ENCODE results near the gene DCTN5.

DCTN5 gene

GRCh38 chr16:23642246-23642774 is 1.0 kb downstream of the DCTN5 start:
- Histone ChIP-seq H3K36me3 (ENCODE audit: insufficient read depth, low read length) (peaks cover 52% of the 10 kb centered on the region), H3K9me3 (ENCODE audit: low read depth, low read length) (peaks cover 8% of the 10 kb centered on the region; the same call in 1 of the 2 replicates), H3K4me3 (peak overlapping the region; percentile 100), H3K9ac (ENCODE audit: insufficient read length) (peak overlapping the region; percentile 99), H3K27ac (no peak overlapping the region)
- no peak for DNase-seq (ENCODE audit: low read depth, low spot score)
- TF ChIP-seq POLR2AphosphoS5 (IDR thresholded peaks at IDR 0.05; ENCODE audit: borderline replicate concordance, low read depth, low read length) = no peak
- no peak for TF ChIP-seq FOXP2 (optimal IDR thresholded peaks at IDR 0.05; ENCODE audit: control extremely low read depth, extremely low read length, insufficient read depth)
- no peak for TF ChIP-seq EZH2 (IDR thresholded peaks at IDR 0.05)

GRCh38 chr16:23650674-23651416 is 9.6 kb downstream of the DCTN5 start:
- Histone ChIP-seq H3K4me3 (no peak overlapping the region), H3K9me3 (ENCODE audit: low read depth, low read length) (peaks cover 5% of the 10 kb centered on the region; the same call in 1 of the 2 replicates), H3K36me3 (ENCODE audit: insufficient read depth, low read length) (peaks cover 84% of the 10 kb centered on the region), H3K9ac (ENCODE audit: insufficient read length) (no peak overlapping the region), H3K27ac (no peak overlapping the region)
- no peak for TF ChIP-seq EZH2 (IDR thresholded peaks at IDR 0.05)
- TF ChIP-seq FOXP2 (optimal IDR thresholded peaks at IDR 0.05; ENCODE audit: control extremely low read depth, extremely low read length, insufficient read depth) = no peak
- no peak for TF ChIP-seq POLR2AphosphoS5 (IDR thresholded peaks at IDR 0.05; ENCODE audit: borderline replicate concordance, low read depth, low read length)
- DNase-seq (ENCODE audit: low read depth, low spot score) = no peak

- H3K27ac ChIP-seq = no peak overlapping the region
- no peak for DNase-seq (ENCODE audit: low read depth, low spot score)
- H3K9ac ChIP-seq (ENCODE audit: insufficient read length) = no peak overlapping the region
- no peaks in the 10 kb centered on the region for H3K9me3 ChIP-seq (ENCODE audit: low read depth, low read length)
- TF ChIP-seq EZH2 (IDR thresholded peaks at IDR 0.05) (no peak), FOXP2 (optimal IDR thresholded peaks at IDR 0.05; ENCODE audit: control extremely low read depth, extremely low read length, insufficient read depth) (no peak), POLR2AphosphoS5 (IDR thresholded peaks at IDR 0.05; ENCODE audit: borderline replicate concordance, low read depth, low read length) (no peak)
- H3K4me3 ChIP-seq = no peak overlapping the region
- H3K36me3 ChIP-seq (ENCODE audit: insufficient read depth, low read length) = peaks cover 75% of the 10 kb centered on the region
Measured at GRCh38 chr16:23651943-23652468, 10.7 kb downstream of the DCTN5 start.

GRCh38 chr16:23663918-23664317 is 22.7 kb downstream of the DCTN5 start:
- no peak for TF ChIP-seq POLR2AphosphoS5 (IDR thresholded peaks at IDR 0.05; ENCODE audit: borderline replicate concordance, low read depth, low read length)
- TF ChIP-seq EZH2 (IDR thresholded peaks at IDR 0.05) = no peak
- TF ChIP-seq FOXP2 (optimal IDR thresholded peaks at IDR 0.05; ENCODE audit: control extremely low read depth, extremely low read length, insufficient read depth) = no peak
- no peak for DNase-seq (ENCODE audit: low read depth, low spot score)
- no peak overlapping the region for H3K27ac ChIP-seq

GRCh38 chr16:23666571-23667354 is 25.5 kb downstream of the DCTN5 start:
- H3K36me3 ChIP-seq (ENCODE audit: insufficient read depth, low read length) = peaks cover 84% of the 10 kb centered on the region
- TF ChIP-seq POLR2AphosphoS5 (IDR thresholded peaks at IDR 0.05; ENCODE audit: borderline replicate concordance, low read depth, low read length) (no peak), FOXP2 (optimal IDR thresholded peaks at IDR 0.05; ENCODE audit: control extremely low read depth, extremely low read length, insufficient read depth) (no peak), EZH2 (IDR thresholded peaks at IDR 0.05) (no peak)
- no peak overlapping the region for H3K27ac ChIP-seq
- no peak overlapping the region for H3K4me3 ChIP-seq
- H3K9me3 ChIP-seq (ENCODE audit: low read depth, low read length) = no peaks in the 10 kb centered on the region
- DNase-seq (ENCODE audit: low read depth, low spot score) = no peak
- no peak overlapping the region for H3K9ac ChIP-seq (ENCODE audit: insufficient read length)

More at GRCh38 chr16:23663918-23664317, 22.7 kb downstream of the DCTN5 start:
- Histone ChIP-seq H3K36me3 (ENCODE audit: insufficient read depth, low read length) (peaks cover 95% of the 10 kb centered on the region), H3K4me3 (no peak overlapping the region), H3K9ac (ENCODE audit: insufficient read length) (no peak overlapping the region), H3K9me3 (ENCODE audit: low read depth, low read length) (no peaks in the 10 kb centered on the region)

GRCh38 chr16:23667355-23667659 is 26.0 kb downstream of the DCTN5 start:
- Histone ChIP-seq H3K27ac (no peak overlapping the region), H3K9ac (ENCODE audit: insufficient read length) (no peak overlapping the region), H3K4me3 (no peak overlapping the region), H3K36me3 (ENCODE audit: insufficient read depth, low read length) (peaks cover 84% of the 10 kb centered on the region), H3K9me3 (ENCODE audit: low read depth, low read length) (no peaks in the 10 kb centered on the region)
- TF ChIP-seq EZH2 (IDR thresholded peaks at IDR 0.05) (no peak), FOXP2 (optimal IDR thresholded peaks at IDR 0.05; ENCODE audit: control extremely low read depth, extremely low read length, insufficient read depth) (no peak), POLR2AphosphoS5 (IDR thresholded peaks at IDR 0.05; ENCODE audit: borderline replicate concordance, low read depth, low read length) (no peak)
- DNase-seq (ENCODE audit: low read depth, low spot score) = no peak

GRCh38 chr16:23668225-23668624 is 27.0 kb downstream of the DCTN5 start:
- H3K9ac ChIP-seq (ENCODE audit: insufficient read length) = no peak overlapping the region
- H3K27ac ChIP-seq = no peak overlapping the region
- H3K36me3 ChIP-seq (ENCODE audit: insufficient read depth, low read length) = peaks cover 79% of the 10 kb centered on the region
- no peaks in the 10 kb centered on the region for H3K9me3 ChIP-seq (ENCODE audit: low read depth, low read length)
- TF ChIP-seq POLR2AphosphoS5 (IDR thresholded peaks at IDR 0.05; ENCODE audit: borderline replicate concordance, low read depth, low read length) (no peak), FOXP2 (optimal IDR thresholded peaks at IDR 0.05; ENCODE audit: control extremely low read depth, extremely low read length, insufficient read depth) (no peak), EZH2 (IDR thresholded peaks at IDR 0.05) (no peak)
- no peak for DNase-seq (ENCODE audit: low read depth, low spot score)
- no peak overlapping the region for H3K4me3 ChIP-seq

GRCh38 chr16:23668873-23669272 is 27.6 kb downstream of the DCTN5 start:
- peaks cover 75% of the 10 kb centered on the region for H3K36me3 ChIP-seq (ENCODE audit: insufficient read depth, low read length)

More at GRCh38 chr16:23668873-23669272, 27.6 kb downstream of the DCTN5 start:
- Histone ChIP-seq H3K9me3 (ENCODE audit: low read depth, low read length) (no peaks in the 10 kb centered on the region), H3K4me3 (no peak overlapping the region), H3K27ac (no peak overlapping the region), H3K9ac (ENCODE audit: insufficient read length) (no peak overlapping the region)
- DNase-seq (ENCODE audit: low read depth, low spot score) = no peak
- no peak for TF ChIP-seq EZH2 (IDR thresholded peaks at IDR 0.05)
- TF ChIP-seq POLR2AphosphoS5 (IDR thresholded peaks at IDR 0.05; ENCODE audit: borderline replicate concordance, low read depth, low read length) = no peak
- TF ChIP-seq FOXP2 (optimal IDR thresholded peaks at IDR 0.05; ENCODE audit: control extremely low read depth, extremely low read length, insufficient read depth) = no peak

Data from SK-N-MC (cell line).